Measurements from ENCODE around the gene NRP2. TPM values are rescaled to one million over a fixed set of nuclear protein-coding genes. Genes with fewer than 3 reads are reported as not detected.

Gene NRP2
- total and polyA plus RNA-seq, 4 donors, result 3.8 to 17.7 (median 12.2) TPM

DNA sequence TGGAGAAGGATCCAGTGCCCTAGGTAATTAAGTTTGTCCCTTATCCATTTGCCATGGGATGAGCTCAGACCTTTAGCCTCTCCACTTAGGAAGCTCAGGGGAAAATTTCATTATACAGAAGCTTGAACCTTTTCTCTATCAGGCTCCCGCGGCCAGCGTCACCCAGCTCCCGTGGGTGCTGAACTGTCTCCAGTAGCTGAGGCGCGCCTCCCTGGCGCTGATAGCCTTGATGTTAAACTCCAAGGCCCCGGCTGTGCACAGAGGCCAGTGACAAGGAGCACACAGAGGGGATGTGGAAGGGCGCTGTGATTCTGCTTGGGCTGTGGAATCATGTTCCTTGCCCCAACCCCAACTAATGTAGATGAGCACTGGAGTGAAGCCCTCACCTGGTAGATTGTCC is 50.8 kb downstream of the NRP2 start:
- 89% methylated on average over 9 of the region's 9 CpGs for WGBS

DNA sequence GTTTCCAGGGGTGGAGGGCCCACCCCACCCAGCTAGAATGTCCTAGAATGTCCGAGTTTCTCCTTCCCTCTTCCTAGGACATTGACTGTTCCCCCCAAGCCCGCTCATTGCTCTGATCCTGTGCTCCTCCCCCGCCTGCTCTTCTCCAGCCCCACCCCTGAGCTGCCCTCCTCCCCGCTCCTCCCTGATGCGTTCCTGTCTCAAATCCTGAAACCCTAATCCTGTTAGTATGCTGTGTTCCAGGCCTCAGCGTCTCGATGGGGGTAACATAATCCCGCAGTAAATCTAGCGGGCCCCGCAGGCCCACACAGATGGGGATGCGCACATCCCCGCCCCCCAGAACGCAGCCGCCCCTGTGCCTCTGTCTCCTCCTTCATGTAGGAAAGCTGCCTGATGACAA is 51.3 kb downstream of the NRP2 start:
- no peaks in the 10 kb centered on the region for H3K36me3 ChIP-seq (ENCODE audit: control insufficient read depth in 4 of 4, insufficient read depth in 3 of 4, low read depth in 1 of 4, low read length in 3 of 4)
- TF ChIP-seq FOXA2 (IDR thresholded peaks at IDR 0.05) (no peak), RAD21 (IDR thresholded peaks at IDR 0.05) (no peak), YY1 (IDR thresholded peaks at IDR 0.05) (no peak), FOXA1 (IDR thresholded peaks at IDR 0.05) (no peak)
- TF ChIP-seq, protein P1, sequence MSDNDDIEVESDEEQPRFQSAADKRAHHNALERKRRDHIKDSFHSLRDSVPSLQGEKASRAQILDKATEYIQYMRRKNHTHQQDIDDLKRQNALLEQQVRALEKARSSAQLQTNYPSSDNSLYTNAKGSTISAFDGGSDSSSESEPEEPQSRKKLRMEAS (IDR thresholded peaks at IDR 0.05), result no peak
- TF ChIP-seq, protein P2, sequence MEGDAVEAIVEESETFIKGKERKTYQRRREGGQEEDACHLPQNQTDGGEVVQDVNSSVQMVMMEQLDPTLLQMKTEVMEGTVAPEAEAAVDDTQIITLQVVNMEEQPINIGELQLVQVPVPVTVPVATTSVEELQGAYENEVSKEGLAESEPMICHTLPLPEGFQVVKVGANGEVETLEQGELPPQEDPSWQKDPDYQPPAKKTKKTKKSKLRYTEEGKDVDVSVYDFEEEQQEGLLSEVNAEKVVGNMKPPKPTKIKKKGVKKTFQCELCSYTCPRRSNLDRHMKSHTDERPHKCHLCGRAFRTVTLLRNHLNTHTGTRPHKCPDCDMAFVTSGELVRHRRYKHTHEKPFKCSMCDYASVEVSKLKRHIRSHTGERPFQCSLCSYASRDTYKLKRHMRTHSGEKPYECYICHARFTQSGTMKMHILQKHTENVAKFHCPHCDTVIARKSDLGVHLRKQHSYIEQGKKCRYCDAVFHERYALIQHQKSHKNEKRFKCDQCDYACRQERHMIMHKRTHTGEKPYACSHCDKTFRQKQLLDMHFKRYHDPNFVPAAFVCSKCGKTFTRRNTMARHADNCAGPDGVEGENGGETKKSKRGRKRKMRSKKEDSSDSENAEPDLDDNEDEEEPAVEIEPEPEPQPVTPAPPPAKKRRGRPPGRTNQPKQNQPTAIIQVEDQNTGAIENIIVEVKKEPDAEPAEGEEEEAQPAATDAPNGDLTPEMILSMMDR (IDR thresholded peaks at IDR 0.05; ENCODE audit: low read depth, low read length, missing input control), result no peak
- TF ChIP-seq, protein P3, sequence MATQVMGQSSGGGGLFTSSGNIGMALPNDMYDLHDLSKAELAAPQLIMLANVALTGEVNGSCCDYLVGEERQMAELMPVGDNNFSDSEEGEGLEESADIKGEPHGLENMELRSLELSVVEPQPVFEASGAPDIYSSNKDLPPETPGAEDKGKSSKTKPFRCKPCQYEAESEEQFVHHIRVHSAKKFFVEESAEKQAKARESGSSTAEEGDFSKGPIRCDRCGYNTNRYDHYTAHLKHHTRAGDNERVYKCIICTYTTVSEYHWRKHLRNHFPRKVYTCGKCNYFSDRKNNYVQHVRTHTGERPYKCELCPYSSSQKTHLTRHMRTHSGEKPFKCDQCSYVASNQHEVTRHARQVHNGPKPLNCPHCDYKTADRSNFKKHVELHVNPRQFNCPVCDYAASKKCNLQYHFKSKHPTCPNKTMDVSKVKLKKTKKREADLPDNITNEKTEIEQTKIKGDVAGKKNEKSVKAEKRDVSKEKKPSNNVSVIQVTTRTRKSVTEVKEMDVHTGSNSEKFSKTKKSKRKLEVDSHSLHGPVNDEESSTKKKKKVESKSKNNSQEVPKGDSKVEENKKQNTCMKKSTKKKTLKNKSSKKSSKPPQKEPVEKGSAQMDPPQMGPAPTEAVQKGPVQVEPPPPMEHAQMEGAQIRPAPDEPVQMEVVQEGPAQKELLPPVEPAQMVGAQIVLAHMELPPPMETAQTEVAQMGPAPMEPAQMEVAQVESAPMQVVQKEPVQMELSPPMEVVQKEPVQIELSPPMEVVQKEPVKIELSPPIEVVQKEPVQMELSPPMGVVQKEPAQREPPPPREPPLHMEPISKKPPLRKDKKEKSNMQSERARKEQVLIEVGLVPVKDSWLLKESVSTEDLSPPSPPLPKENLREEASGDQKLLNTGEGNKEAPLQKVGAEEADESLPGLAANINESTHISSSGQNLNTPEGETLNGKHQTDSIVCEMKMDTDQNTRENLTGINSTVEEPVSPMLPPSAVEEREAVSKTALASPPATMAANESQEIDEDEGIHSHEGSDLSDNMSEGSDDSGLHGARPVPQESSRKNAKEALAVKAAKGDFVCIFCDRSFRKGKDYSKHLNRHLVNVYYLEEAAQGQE (IDR thresholded peaks at IDR 0.05), result no peak
- no peak overlapping the region for H3K27ac ChIP-seq (ENCODE audit: low read depth in 1 of 2, low read length in 2 of 2)
- DNase-seq (ENCODE audit: low spot score), result no peak
- H3K9me3 ChIP-seq (ENCODE audit: control insufficient read depth in 4 of 4, low read length in 3 of 4), result no peaks in the 10 kb centered on the region
- no peak overlapping the region for H3K4me3 ChIP-seq (ENCODE audit: low read depth in 1 of 3, low read length in 3 of 3)
- WGBS, result 93% methylated on average over 14 of the region's 14 CpGs
- H3K27me3 ChIP-seq (ENCODE audit: control insufficient read depth in 4 of 4, insufficient read depth in 4 of 4, low read length in 3 of 4), result no peaks in the 10 kb centered on the region
- no peaks in the 10 kb centered on the region for H3K4me1 ChIP-seq (ENCODE audit: control insufficient read depth in 4 of 4, insufficient read depth in 4 of 4, low read length in 3 of 4)
- H3K9ac ChIP-seq (ENCODE audit: low read depth in 1 of 2, low read length in 2 of 2), result no peak overlapping the region

More for the DNA sequence above, 50.8 kb downstream of the NRP2 start:
- Histone ChIP-seq H3K27me3 (ENCODE audit: control insufficient read depth in 4 of 4, insufficient read depth in 4 of 4, low read length in 3 of 4) (no peaks in the 10 kb centered on the region), H3K36me3 (ENCODE audit: control insufficient read depth in 4 of 4, insufficient read depth in 3 of 4, low read depth in 1 of 4, low read length in 3 of 4) (peaks cover 0 to 1% (median 0%) of the 10 kb centered on the region in 4 donors), H3K9me3 (ENCODE audit: control insufficient read depth in 4 of 4, low read length in 3 of 4) (no peaks in the 10 kb centered on the region), H3K4me1 (ENCODE audit: control insufficient read depth in 4 of 4, insufficient read depth in 4 of 4, low read length in 3 of 4) (no peaks in the 10 kb centered on the region), H3K27ac (ENCODE audit: low read depth in 1 of 2, low read length in 2 of 2) (no peak overlapping the region), H3K9ac (ENCODE audit: low read depth in 1 of 2, low read length in 2 of 2) (no peak overlapping the region), H3K4me3 (ENCODE audit: low read depth in 1 of 3, low read length in 3 of 3) (no peak overlapping the region)
- TF ChIP-seq, protein P4, sequence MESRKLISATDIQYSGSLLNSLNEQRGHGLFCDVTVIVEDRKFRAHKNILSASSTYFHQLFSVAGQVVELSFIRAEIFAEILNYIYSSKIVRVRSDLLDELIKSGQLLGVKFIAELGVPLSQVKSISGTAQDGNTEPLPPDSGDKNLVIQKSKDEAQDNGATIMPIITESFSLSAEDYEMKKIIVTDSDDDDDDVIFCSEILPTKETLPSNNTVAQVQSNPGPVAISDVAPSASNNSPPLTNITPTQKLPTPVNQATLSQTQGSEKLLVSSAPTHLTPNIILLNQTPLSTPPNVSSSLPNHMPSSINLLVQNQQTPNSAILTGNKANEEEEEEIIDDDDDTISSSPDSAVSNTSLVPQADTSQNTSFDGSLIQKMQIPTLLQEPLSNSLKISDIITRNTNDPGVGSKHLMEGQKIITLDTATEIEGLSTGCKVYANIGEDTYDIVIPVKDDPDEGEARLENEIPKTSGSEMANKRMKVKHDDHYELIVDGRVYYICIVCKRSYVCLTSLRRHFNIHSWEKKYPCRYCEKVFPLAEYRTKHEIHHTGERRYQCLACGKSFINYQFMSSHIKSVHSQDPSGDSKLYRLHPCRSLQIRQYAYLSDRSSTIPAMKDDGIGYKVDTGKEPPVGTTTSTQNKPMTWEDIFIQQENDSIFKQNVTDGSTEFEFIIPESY (IDR thresholded peaks at IDR 0.05), result no peak
- TF ChIP-seq, protein P2 (IDR thresholded peaks at IDR 0.05; ENCODE audit: low read depth, low read length, missing input control), result no peak
- TF ChIP-seq HNF4G (IDR thresholded peaks at IDR 0.05), result no peak
- DNase-seq (ENCODE audit: low spot score), result no peak
